Medulla oblongata (tissue), 1 donor: ENCODE measurements around the gene RAMAC.
A peak's percentile ranks its signal among the peaks of the same experiment; 100 is the strongest.
"Not testable (repeated sequence)": the region's sequence is repeated elsewhere in the genome, so short reads cannot be mapped to it uniquely, and the experiment has no call there.

Source experiments
- DNase-seq: peaks from one replicate; pipeline ENCODE4 v3.0.0-alpha.2; 2015; ENCODE audit errors: extremely low spot score

The RAMAC gene

DNA sequence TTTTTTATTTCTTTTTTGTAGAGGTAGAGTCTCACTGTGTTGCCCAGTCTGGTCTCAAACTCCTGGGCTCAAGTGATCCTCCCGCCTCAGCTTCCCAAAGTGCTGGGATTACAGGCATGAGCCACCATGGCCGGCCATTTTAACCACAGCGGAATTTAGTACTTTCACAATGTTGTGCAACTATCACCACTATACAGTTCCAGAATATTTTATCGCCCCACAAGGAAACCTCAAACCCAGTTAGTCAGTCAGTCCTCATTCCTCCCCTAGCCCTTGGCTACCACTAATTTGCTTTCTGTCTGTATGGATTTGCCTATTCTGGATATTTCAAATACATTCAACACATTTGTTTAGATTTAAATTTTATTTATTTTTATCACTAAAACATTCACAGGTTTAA is 17.9 kb upstream of the RAMAC start:
- DNase-seq: no peak

GRCh38 chr15:82969353-82969752 is 16.7 kb upstream of the RAMAC start:
- DNase-seq: no peak

DNA sequence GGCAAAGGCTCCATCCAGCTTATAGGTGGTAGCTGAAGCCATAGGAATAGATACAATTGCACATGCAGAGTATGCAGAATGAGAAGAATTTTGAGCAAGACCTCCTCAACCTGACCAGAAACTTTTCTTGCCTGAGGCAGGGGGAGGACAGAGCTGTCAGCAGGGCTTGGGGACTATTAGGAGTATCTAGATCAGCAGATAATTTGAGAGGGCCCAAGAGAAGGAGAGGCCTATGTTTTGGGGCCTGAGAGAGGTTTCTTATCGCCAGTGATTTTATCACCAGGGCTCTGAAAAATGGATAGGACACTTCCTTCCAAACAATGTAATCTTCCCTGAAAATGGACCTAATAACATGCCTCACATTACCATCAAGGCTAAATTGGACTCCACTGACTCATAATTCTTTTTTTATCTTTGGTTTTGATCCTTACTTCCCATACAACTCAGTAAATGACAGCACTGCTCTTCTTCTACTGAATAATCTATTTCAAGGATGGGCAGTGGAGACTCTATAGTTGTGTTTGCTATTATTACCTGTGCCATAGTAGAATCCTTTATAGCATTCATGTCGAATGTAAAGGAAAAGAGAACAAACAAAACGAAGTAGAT is 15.8 kb upstream of the RAMAC start:
- no peak for DNase-seq

- no peak for DNase-seq
These were observed 15.3 kb upstream of the RAMAC start for GRCh38 chr15:82970696-82971095.

DNA sequence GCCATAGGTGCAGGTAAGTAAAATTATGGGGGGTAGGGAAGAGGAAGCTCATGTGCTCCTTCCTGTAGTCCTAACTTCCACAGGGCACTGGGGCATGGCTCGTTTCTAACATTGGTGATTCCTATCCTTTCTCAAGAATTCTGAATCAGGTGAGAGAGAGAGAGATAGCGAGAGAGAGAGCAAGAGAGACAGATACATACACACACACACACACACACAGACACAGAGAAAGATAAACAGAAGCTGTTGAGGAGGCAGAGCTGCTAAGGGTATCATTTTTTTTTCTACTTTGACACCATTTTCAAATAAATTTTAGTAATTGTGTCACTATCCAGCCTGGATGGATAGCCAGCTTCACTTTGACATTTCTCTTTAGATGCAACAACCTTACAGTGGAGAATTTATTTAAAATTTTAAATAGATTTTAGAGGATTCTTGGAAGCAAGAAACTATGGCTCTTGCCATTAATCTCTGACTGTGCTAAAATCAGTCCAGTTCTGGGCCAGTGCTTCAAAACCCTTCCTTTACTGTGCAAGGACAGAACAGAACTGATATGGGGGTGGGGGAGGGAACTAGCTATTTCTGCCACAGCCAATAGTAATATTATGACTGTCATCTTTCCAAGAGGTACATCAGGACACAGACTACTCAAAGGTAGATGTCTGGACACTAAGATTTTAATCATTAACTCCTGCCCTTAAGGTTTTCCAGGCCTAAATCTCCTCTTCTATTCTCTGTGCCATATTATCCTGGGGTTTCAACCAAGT is 14.6 kb upstream of the RAMAC start:
- no peak for DNase-seq

GRCh38 chr15:82972990-82973389 is 13.0 kb upstream of the RAMAC start:
- DNase-seq: no peak

DNA sequence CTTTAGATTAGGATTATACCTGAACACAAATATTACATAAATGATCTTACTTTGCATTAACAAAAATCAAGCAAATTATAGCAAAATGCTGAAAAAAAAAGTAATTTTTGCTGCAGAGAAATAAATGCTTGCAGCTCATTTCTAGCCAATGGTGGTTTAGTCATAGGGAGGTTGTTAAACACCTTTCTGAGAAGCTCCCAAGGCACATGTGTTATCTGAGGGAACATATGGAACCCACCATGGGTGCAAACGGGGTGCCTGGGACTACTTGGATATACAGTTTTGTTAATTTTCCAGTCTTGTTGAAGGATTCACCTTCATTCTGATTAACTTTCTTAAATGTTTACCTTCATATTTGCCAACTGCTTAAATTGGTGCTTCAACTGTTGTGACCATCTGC is 8.9 kb upstream of the RAMAC start:
- DNase-seq: no peak

DNA sequence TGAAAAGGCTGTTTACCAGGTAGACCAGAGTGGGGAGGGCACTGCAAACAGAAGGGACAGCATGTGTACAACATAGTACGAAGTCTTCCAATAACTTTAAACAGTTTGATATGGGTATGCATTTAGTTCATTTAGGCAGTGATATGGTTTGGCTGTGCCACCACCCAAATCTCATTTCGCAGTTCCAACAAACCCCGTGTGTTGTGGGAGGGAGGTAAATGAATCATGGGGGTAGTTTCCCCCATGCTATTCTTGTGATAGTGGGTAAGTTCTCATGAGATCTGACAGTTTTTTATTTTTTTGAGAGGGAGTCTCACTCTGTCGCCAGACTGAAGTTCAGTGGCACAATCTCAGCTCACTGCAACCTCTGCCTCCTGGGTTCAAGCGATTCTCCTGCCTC is 7.6 kb upstream of the RAMAC start:
- DNase-seq: no peak

DNA sequence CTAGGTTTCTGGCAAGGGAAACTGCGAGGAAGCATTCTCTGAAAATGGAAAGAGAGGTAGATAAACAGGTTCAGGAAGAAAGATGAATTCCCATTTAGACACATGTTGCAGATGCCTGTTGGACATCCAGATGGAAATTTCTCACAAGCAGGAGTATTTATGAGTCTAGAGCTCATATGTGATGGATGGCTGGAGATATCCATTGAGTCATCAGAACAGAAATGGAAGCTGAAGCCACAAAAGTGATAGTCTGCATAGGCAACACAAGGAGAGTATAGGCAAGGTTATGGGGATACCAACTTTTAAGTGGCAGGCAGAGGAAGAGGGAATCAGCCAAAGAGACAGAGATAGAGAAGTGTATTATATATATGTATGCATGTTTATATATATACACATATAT is 6.3 kb upstream of the RAMAC start:
- DNase-seq: no peak

- DNase-seq: no peak
These were observed 5.0 kb upstream of the RAMAC start for GRCh38 chr15:82980981-82981380.

DNA sequence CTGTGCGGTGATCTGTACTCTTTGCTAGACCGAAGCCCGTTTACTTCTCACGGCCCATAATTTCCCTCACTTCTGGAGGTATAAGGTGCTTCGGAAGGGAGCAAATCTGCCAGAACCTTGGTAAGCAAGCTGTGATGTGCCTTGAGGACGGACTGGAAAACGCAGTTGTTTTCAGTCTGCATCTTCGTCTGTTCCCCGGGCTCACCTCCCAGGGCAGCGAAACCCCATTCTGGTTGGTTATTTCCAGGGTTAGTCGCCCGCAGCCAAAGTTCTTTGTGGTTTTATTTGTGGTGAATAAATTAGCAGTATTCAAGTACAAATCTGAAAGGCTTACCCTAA is 401 bp downstream of the RAMAC start:
- no peak for DNase-seq

DNA sequence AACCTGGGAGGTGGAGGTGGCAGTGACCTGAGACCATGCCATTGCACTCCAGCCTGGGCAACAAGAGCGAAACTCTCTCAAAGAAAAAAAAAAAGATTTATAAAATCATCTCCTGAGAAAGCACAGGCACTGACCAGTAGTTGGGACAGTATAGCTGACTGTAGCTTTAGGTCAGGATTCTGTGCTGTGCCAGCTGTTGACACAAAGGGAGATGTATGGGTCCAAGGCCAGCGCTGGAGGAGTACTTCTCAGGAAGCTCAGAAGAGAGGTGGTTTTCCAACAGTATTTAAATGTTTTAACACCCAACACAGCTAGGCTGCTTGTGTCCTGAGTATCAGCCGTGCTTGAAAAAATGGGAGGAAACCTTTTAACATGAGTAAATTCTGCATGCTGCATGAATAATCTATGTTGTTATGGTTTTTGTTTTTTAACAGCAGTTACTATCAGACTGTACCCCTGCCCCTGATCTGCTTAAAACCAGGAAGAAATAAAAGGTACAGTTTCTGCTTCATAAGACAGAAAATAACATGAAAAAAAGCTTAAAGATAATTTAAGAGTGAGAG is 6.5 kb downstream of the RAMAC start:
- no peak for DNase-seq

DNA sequence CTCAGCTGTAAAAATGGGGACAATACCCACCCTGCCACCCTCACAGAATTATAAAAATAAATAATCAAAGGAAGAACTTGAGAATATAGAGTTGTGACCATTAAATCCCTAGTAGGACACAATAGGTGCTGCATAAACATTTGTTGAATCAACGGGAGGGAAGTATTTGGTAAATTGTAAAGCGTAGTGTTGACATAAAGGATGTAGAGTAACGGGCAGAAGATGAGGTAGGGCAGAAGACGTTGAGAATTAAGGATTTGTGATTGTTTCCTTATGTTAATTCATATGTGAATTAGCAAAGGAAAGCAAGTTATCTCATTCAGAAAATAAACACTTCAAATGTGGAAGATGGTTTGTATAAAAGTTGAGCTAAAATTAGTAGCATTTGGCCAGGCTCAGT is 7.1 kb downstream of the RAMAC start:
- DNase-seq: no peak

DNA sequence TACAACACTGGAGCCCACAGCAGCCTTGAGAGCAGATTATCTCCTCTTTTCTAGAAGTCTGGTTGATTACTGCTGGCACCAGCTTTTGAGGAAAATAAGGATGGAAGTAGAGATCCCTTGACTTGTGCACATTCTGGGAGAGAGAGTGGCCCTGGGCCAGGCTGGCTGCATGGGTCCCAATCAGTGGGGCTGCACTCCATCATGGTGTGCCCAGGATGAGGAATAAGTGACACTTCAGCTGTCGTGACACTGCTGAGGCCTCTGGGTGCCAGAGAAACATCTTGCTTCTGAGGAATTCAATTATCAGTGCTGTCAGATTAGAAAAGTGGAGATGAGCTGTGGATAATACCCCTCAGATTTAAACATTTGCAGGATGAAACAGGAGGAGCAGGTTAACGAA is 9.1 kb downstream of the RAMAC start:
- DNase-seq: no peak

- no peak for DNase-seq
These were observed 9.9 kb downstream of the RAMAC start for GRCh38 chr15:82995938-82996337.

GRCh38 chr15:82999426-82999825 is 13.4 kb downstream of the RAMAC start:
- no peak for DNase-seq

DNA sequence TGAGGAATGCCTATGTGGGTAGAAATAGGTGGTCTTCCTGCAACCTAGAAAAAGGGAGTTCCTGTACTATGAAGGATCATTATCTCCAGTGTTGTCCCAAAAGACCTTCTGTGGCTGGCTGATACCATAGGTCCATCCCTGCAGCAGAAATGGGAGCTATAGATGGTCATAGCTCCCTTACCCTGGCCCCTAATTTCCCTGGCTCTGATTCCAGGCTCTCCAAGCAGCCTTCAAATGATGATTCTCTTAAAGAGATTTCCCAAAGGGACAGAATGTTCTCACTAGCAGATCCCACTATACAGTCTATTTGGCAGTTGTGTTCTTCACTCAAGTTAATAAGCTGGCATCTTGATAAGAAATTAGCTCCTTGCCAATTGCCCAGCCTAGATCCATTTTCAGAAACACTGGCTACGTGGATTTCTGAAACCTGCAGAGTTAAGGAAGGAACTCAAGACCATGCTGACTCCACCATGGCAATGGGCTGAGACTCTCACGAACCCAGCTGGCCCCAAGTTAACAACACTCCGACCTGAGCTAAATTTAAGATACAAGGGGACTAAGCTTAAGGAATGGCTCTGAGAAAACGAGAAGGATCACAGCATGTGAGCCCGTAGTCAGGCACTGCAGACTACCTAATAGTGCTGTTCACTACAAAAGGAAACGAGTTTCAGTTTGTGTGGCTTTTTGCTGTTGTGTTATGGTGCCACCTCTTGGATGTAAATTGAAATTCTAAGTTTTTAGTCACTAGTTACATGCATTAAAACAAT is 14.1 kb downstream of the RAMAC start:
- DNase-seq: peak; percentile 67

GRCh38 chr15:83000672-83001031 is 14.6 kb downstream of the RAMAC start:
- not testable (repeated sequence) for DNase-seq

GRCh38 chr15:83010709-83011270 is 24.8 kb downstream of the RAMAC start:
- peak; percentile 87 for DNase-seq

- DNase-seq: peak; percentile 95
These were observed 25.5 kb downstream of the RAMAC start, which contains the start of gene C15orf40 for GRCh38 chr15:83011271-83012075. TSS of gene C15orf40 (minus strand) at chr15:83011639. CDS start at chr15:83011607, 32 bp downstream.

DNA sequence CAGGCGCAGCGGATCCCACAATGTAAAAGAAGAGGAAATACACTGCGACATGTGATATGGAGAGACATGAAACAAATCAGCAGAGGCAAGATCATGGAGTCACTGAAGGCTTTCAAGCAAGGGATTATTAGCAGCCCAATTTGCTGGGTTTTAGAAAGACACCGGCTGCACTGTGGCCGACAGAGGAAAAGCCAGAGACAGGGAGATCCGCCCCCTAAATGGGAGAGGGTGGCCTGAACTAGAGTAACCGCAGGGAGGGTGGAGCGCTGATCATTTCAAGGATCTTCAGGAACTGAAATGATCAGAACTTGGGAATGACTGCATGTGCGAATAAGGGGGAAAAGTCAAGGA is 26.0 kb downstream of the RAMAC start:
- no peak for DNase-seq

GRCh38 chr15:83012636-83013035 is 26.6 kb downstream of the RAMAC start:
- DNase-seq: no peak
